ENCODE results near the gene CASKIN1.
A peak's percentile ranks its signal among the peaks of the same experiment; 100 is the strongest.

CASKIN1 gene

DNA sequence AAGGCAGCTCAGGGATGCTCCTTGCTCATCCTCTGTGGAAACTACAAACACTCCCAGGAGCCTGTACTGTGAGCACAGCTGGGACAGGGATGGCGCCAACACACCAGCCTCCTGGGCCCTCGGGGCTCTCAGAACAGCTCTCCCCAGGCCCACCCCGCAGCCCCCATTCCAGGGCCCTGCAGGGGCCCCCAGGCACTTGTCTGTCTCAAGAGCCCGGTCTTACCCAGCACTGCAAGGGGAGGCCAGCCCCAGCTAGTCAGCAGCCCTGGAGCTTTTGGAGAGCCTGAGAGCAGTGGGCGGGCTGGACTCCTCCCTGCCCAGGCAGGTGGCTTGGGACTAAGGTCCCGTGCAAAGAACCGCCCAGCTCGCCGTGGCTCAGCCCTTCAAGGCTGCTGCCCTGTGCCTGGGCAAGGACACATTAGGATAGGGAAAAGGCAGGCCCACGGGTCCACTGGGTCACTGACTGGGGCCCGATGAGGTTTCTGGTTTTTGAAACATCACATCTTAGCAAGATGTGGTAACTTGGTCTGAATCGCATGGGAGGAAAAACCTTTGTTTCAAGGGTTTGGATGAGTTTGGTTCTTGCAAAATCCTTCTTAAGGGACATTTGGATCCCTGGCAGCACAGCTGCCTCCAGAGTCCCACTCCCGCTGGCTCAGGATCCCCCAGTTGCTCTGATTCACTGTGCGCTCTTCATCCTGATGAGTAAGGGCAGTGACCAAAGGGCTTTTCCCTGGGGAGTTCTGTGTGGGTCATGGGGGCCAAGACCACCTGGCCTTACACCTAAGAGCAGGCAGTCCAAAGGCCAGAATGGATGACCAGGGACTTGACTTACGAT lies 42.7 kb upstream of the CASKIN1 start:
- no peaks in the 10 kb centered on the region for H3K27me3 ChIP-seq (ENCODE audit: insufficient read depth, insufficient read length)
- TF ChIP-seq SUZ12 (IDR thresholded peaks at IDR 0.05; ENCODE audit: extremely low read depth, insufficient read depth, insufficient read length) (no peak), YY1 (IDR thresholded peaks at IDR 0.05; ENCODE audit: insufficient read depth, insufficient read length) (no peak), ZNF274 (IDR thresholded peaks at IDR 0.05; ENCODE audit: low read depth, low read length) (no peak)
- H3K9ac ChIP-seq (ENCODE audit: insufficient read length, low read depth): no peak overlapping the region
- peaks cover 71% of the 10 kb centered on the region for H3K36me3 ChIP-seq (ENCODE audit: insufficient read depth, insufficient read length, low read length)
- H3K4me3 ChIP-seq (ENCODE audit: insufficient read length, low read depth): no peak overlapping the region
- peaks cover 26% of the 10 kb centered on the region for H3K4me1 ChIP-seq (ENCODE audit: insufficient read depth, insufficient read length)
- no peaks in the 10 kb centered on the region for H3K9me3 ChIP-seq (ENCODE audit: insufficient read depth, low read length)
- DNase-seq (ENCODE audit: low read depth, low spot score): no peak

DNA sequence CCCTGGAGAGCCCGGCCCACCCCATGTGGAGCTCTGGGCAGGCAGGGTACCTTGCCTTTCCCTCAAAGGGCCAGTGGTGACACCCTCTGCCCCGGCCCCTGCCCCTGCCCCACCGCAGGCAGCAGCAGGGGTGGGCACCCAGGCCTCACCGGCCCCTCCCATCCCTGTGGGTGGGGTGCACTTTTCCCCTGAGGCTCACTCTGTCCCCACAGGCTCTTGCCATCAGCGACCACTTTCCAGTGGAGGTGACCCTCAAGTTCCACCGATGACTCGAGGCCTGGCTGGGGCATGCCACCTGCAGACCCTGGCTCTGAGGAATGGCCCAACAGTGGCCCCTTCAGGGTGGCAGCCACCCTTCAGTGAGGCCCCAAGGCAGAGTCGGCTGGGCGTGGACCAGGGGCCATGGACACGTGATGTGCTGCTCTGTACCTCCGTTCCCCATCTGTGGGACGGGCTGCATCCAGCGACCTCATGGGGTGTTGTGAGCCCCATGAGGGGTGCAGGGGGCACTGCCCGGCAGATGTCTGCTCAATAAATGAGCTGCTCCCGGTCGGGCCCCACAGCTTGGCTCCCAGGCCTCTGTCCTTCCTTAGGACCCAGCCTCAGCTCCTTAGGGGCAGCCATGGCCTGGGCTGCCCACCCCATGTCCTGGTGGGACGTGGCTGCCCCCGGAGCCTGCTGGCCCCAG lies 41.9 kb upstream of the CASKIN1 start:
- H3K9me3 ChIP-seq (ENCODE audit: insufficient read depth, low read length): no peaks in the 10 kb centered on the region
- no peak overlapping the region for H3K9ac ChIP-seq (ENCODE audit: insufficient read length, low read depth)
- H3K4me3 ChIP-seq (ENCODE audit: insufficient read length, low read depth): no peak overlapping the region
- H3K36me3 ChIP-seq (ENCODE audit: insufficient read depth, insufficient read length, low read length): peaks cover 71% of the 10 kb centered on the region
- no peak for DNase-seq (ENCODE audit: low read depth, low spot score)
- no peaks in the 10 kb centered on the region for H3K27me3 ChIP-seq (ENCODE audit: insufficient read depth, insufficient read length)
- TF ChIP-seq ZNF274 (IDR thresholded peaks at IDR 0.05; ENCODE audit: low read depth, low read length): no peak
- no peak for TF ChIP-seq YY1 (IDR thresholded peaks at IDR 0.05; ENCODE audit: insufficient read depth, insufficient read length)
- TF ChIP-seq SUZ12 (IDR thresholded peaks at IDR 0.05; ENCODE audit: extremely low read depth, insufficient read depth, insufficient read length): no peak
- peaks cover 26% of the 10 kb centered on the region for H3K4me1 ChIP-seq (ENCODE audit: insufficient read depth, insufficient read length)

DNA sequence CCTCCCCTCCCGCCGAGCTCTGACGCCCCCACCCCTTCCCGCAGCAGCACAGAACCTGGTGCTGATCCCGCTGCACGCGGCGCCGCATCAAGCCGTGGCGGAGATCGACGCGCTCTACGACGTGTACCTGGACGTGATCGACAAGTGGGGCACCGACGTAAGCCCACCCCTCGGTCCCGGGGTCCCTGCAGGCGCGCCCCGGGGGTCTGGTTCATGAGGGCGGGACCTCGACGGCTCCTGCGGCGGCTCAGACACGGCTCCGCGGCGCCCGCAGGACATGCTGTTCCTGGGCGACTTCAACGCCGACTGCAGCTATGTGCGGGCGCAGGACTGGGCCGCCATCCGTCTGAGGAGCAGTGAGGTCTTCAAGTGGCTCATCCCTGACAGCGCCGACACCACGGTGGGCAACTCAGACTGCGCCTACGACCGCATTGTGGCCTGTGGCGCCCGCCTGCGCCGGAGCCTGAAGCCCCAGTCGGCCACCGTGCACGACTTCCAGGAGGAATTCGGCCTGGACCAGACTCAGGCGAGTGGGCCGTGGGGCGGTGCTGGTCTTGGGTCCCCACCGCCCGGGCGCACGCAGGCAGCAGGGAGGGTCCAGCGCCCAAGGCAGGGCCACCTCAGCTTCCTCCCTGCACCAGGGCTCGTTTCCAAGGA lies 41.2 kb upstream of the CASKIN1 start:
- H3K9ac ChIP-seq (ENCODE audit: insufficient read length, low read depth): peak overlapping the region; percentile 42

DNA sequence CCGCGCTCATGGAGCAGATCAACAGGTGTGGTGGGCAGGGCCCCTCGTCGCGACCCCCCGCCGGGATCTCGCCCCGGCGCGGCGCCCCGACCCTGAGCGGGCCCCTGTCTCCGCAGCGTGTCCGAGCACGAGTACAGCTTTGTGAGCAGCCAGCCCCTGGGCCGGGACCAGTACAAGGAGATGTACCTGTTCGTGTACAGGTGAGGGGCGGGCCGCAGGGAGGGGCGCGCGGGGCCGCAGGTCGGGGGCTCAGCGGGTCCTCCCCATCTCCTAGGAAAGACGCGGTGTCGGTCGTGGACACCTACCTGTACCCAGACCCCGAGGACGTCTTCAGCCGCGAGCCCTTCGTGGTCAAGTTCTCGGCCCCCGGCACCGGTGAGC lies 40.7 kb upstream of the CASKIN1 start:
- H3K9me3 ChIP-seq (ENCODE audit: insufficient read depth, low read length): no peaks in the 10 kb centered on the region
- TF ChIP-seq YY1 (IDR thresholded peaks at IDR 0.05; ENCODE audit: insufficient read depth, insufficient read length) (no peak), ZNF274 (IDR thresholded peaks at IDR 0.05; ENCODE audit: low read depth, low read length) (no peak), SUZ12 (IDR thresholded peaks at IDR 0.05; ENCODE audit: extremely low read depth, insufficient read depth, insufficient read length) (no peak)
- DNase-seq (ENCODE audit: low read depth, low spot score): no peak
- H3K9ac ChIP-seq (ENCODE audit: insufficient read length, low read depth): peak overlapping the region; percentile 77
- peaks cover 23% of the 10 kb centered on the region for H3K4me1 ChIP-seq (ENCODE audit: insufficient read depth, insufficient read length)
- peak overlapping the region; percentile 26 for H3K4me3 ChIP-seq (ENCODE audit: insufficient read length, low read depth)
- no peaks in the 10 kb centered on the region for H3K27me3 ChIP-seq (ENCODE audit: insufficient read depth, insufficient read length)
- peaks cover 71% of the 10 kb centered on the region for H3K36me3 ChIP-seq (ENCODE audit: insufficient read depth, insufficient read length, low read length)

More for the DNA sequence above, 41.2 kb upstream of the CASKIN1 start:
- Histone ChIP-seq H3K36me3 (ENCODE audit: insufficient read depth, insufficient read length, low read length) (peaks cover 71% of the 10 kb centered on the region), H3K9me3 (ENCODE audit: insufficient read depth, low read length) (no peaks in the 10 kb centered on the region), H3K4me1 (ENCODE audit: insufficient read depth, insufficient read length) (peaks cover 23% of the 10 kb centered on the region), H3K4me3 (ENCODE audit: insufficient read length, low read depth) (no peak overlapping the region), H3K27me3 (ENCODE audit: insufficient read depth, insufficient read length) (no peaks in the 10 kb centered on the region)
- DNase-seq (ENCODE audit: low read depth, low spot score): no peak
- no peak for TF ChIP-seq SUZ12 (IDR thresholded peaks at IDR 0.05; ENCODE audit: extremely low read depth, insufficient read depth, insufficient read length)
- no peak for TF ChIP-seq YY1 (IDR thresholded peaks at IDR 0.05; ENCODE audit: insufficient read depth, insufficient read length)
- no peak for TF ChIP-seq ZNF274 (IDR thresholded peaks at IDR 0.05; ENCODE audit: low read depth, low read length)

DNA sequence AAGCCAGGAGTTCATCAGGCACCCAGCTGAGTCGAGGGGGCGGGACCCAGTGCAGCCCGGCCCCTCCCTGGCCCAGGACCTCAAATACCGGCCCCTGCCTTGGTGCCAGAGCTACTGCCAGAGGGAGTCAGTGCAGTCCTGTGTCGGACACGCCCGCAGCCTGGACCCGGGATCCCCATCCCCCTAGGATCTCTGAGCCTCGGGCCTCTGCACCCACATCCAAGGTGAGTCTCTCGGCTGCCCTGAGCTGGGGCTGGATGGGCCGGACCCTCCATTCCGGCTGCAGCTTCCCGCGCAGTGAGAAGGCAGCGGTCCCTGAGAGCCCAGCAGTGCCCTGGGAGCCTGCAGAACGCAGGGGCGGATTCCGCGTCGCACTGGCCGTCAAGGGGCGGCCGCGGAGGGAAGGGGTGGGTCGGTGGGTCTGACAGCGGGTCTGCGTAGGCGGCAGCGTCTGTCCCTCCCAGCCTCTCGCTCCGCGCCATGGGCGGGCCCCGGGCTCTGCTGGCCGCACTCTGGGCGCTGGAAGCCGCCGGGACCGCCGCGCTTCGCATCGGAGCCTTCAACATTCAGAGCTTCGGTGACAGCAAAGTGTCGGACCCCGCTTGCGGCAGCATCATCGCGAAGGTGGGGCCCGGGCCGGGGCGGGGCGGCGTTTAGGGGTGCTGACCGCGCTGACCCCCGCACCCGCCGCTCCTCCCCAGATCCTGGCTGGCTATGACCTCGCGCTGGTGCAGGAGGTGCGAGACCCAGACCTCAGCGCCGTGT lies 40.1 kb upstream of the CASKIN1 start, which contains the start of gene DNASE1L2:
TSS of gene DNASE1L2 (plus strand) at position 108 of the 765 bp plus-strand sequence. CDS start at position 481, 373 bp downstream.
- H3K27me3 ChIP-seq (ENCODE audit: insufficient read depth, insufficient read length): no peaks in the 10 kb centered on the region
- H3K9me3 ChIP-seq (ENCODE audit: insufficient read depth, low read length): no peaks in the 10 kb centered on the region
- peaks cover 23% of the 10 kb centered on the region for H3K4me1 ChIP-seq (ENCODE audit: insufficient read depth, insufficient read length)
- H3K36me3 ChIP-seq (ENCODE audit: insufficient read depth, insufficient read length, low read length): peaks cover 76% of the 10 kb centered on the region
- TF ChIP-seq SUZ12 (IDR thresholded peaks at IDR 0.05; ENCODE audit: extremely low read depth, insufficient read depth, insufficient read length) (no peak), YY1 (IDR thresholded peaks at IDR 0.05; ENCODE audit: insufficient read depth, insufficient read length) (no peak), ZNF274 (IDR thresholded peaks at IDR 0.05; ENCODE audit: low read depth, low read length) (no peak)
- peak within 1 kb of the TSS; percentile 26 for H3K4me3 ChIP-seq (ENCODE audit: insufficient read length, low read depth)
- peak within 1 kb of the TSS; percentile 77 for H3K9ac ChIP-seq (ENCODE audit: insufficient read length, low read depth)
- no peak for DNase-seq (ENCODE audit: low read depth, low spot score)

DNA sequence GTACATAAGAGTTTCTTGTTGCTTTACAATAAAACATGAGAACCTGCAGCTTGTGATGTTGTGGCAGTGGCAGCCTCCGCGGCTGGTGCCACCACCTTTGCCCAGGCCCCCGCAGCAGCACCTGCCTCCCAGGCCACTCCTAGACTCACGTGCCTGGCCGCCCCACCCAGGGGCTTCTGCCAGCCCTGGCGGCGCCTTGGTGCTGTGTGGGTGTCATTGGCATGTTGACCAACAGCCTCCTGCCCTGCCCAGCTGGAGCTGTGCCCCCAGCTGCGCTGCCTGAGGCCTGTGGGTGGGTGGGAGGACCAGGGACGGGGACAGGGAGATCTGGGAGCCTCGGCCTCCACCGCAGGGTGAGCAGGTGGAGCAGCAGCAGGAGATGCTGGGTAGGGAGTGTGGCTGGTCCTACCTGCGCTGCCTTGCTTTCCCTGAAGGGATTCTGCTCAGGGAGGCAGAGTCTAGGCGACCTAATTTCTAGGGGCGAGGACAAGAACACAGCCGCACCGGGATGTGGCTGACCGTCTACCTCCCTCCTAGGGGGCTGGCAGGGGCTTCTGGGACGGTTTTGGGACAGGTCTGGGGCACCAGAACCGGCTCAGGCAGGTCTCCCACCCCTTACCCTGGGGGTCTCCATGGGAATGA lies 39.4 kb upstream of the CASKIN1 start:
- TF ChIP-seq ZNF274 (IDR thresholded peaks at IDR 0.05; ENCODE audit: low read depth, low read length) (no peak), YY1 (IDR thresholded peaks at IDR 0.05; ENCODE audit: insufficient read depth, insufficient read length) (no peak), SUZ12 (IDR thresholded peaks at IDR 0.05; ENCODE audit: extremely low read depth, insufficient read depth, insufficient read length) (no peak)

More for the DNA sequence above, 39.4 kb upstream of the CASKIN1 start:
- peaks cover 82% of the 10 kb centered on the region for H3K36me3 ChIP-seq (ENCODE audit: insufficient read depth, insufficient read length, low read length)
- no peak overlapping the region for H3K4me3 ChIP-seq (ENCODE audit: insufficient read length, low read depth)
- H3K9me3 ChIP-seq (ENCODE audit: insufficient read depth, low read length): no peaks in the 10 kb centered on the region
- peak overlapping the region; percentile 77 for H3K9ac ChIP-seq (ENCODE audit: insufficient read length, low read depth)
- H3K27me3 ChIP-seq (ENCODE audit: insufficient read depth, insufficient read length): no peaks in the 10 kb centered on the region
- no peak for DNase-seq (ENCODE audit: low read depth, low spot score)
- peaks cover 23% of the 10 kb centered on the region for H3K4me1 ChIP-seq (ENCODE audit: insufficient read depth, insufficient read length)

All from NT2/D1 (cell line).